CD14-positive monocyte (primary cell): ENCODE measurements around the gene KCNQ1. TPM values are rescaled to one million over a fixed set of nuclear protein-coding genes. Genes with fewer than 3 reads are reported as not detected.

ENCODE experiments used
- DNase-seq, 3 donors: peaks; one replicate each; pipeline ENCODE4 v3.0.0-alpha.2; 2011 to 2022
- H2AFZ ChIP-seq: 2 replicates; pipeline ENCODE4 v1.6.0; 2012; ENCODE audit warnings: mild to moderate bottlenecking, low read depth, low read length, inconsistent platforms; ENCODE audit not compliant: insufficient read depth, poor library complexity, severe bottlenecking
- H3K27ac ChIP-seq, 2 donors: 1 replicate in 1 of 2; 2 replicates in 1 of 2; pipeline ENCODE4 v1.5.1; 2012 to 2013; ENCODE audit warnings: low read length in 2 of 2, control low read depth in 1 of 2, inconsistent platforms in 1 of 2, low read depth in 1 of 2, mild to moderate bottlenecking in 1 of 2
- H3K27me3 ChIP-seq, 2 donors: one replicate each; pipeline versions ENCODE4 v1.6.0 to v1.6.1; 2011 to 2013; ENCODE audit warnings: low read length in 2 of 2; ENCODE audit not compliant: control insufficient read depth in 2 of 2, insufficient read depth in 2 of 2
- H3K36me3 ChIP-seq, 2 donors: replicated peaks in 1 of 2; 1 replicate in 1 of 2; 2 replicates in 1 of 2; pipeline versions ENCODE4 v1.5.1 to v1.6.1; 2012 to 2013; ENCODE audit warnings: low read length in 2 of 2, control low read depth in 1 of 2, inconsistent platforms in 1 of 2, mild to moderate bottlenecking in 1 of 2; ENCODE audit not compliant: insufficient read depth in 2 of 2, control insufficient read depth in 1 of 2
- H3K4me1 ChIP-seq, 2 donors: 1 replicate in 1 of 2; 2 replicates in 1 of 2; pipeline versions ENCODE4 v1.5.1 to v1.6.1; 2012 to 2013; ENCODE audit warnings: low read length in 2 of 2, control low read depth in 1 of 2, inconsistent platforms in 1 of 2, mild to moderate bottlenecking in 1 of 2, moderate library complexity in 1 of 2; ENCODE audit not compliant: insufficient read depth in 2 of 2, control insufficient read depth in 1 of 2
- H3K4me2 ChIP-seq: replicated peaks from 2 replicates; pipeline ENCODE3; 2012; ENCODE audit warnings: low read length, moderate library complexity, mild to moderate bottlenecking; ENCODE audit not compliant: poor library complexity, severe bottlenecking; ENCODE audit errors: extremely low read depth
- H3K4me3 ChIP-seq, 3 experiments: fragments of 200-600 bp in 1 of 3; sonication (generic) in 1 of 3; replicated peaks in 1 of 3; 1 replicate in 2 of 3; 2 replicates in 1 of 3; pipeline ENCODE4 v1.5.1; 2011 to 2013; ENCODE audit warnings: low read length in 3 of 3, mild to moderate bottlenecking in 3 of 3, control low read depth in 2 of 3, low read depth in 2 of 3, inconsistent platforms in 1 of 3, moderate library complexity in 1 of 3
- H3K79me2 ChIP-seq: 2 replicates; pipeline ENCODE4 v1.6.0; 2012; ENCODE audit warnings: mild to moderate bottlenecking, control low read depth, inconsistent platforms, low read length, moderate library complexity; ENCODE audit not compliant: insufficient read depth
- H3K9ac ChIP-seq: 2 replicates; pipeline ENCODE4 v1.6.0; 2017; ENCODE audit warnings: low read length, mild to moderate bottlenecking; ENCODE audit not compliant: insufficient read depth, poor library complexity, severe bottlenecking
- H3K9me3 ChIP-seq, 2 donors: replicated peaks in 1 of 2; 1 replicate in 1 of 2; 2 replicates in 1 of 2; pipeline versions ENCODE4 v1.5.1 to v1.6.1; 2012 to 2013; ENCODE audit warnings: low read length in 2 of 2, control low read depth in 1 of 2; ENCODE audit not compliant: control insufficient read depth in 1 of 2, insufficient read depth in 1 of 2
- H4K20me1 ChIP-seq: 2 replicates; pipeline ENCODE4 v1.6.0; 2012; ENCODE audit warnings: mild to moderate bottlenecking, low read length, control low read depth, moderate library complexity; ENCODE audit not compliant: insufficient read depth
- H3K27ac Mint-ChIP-seq, 7 donors: one replicate each; pipeline ENCODE4 v1.8.0; 2020; ENCODE audit warnings: mild to moderate bottlenecking in 7 of 7, mixed read lengths in 7 of 7, moderate library complexity in 6 of 7, inconsistent platforms in 2 of 7
- H3K27me3 Mint-ChIP-seq, 3 donors: one replicate each; pipeline ENCODE4 v1.8.0; 2021 to 2022; ENCODE audit warnings: low read depth in 3 of 3, mild to moderate bottlenecking in 3 of 3, mixed read lengths in 3 of 3, moderate library complexity in 3 of 3, inconsistent platforms in 1 of 3
- H3K36me3 Mint-ChIP-seq, 2 donors: one replicate each; pipeline ENCODE4 v1.8.0; 2020; ENCODE audit warnings: mixed read lengths in 2 of 2, inconsistent platforms in 1 of 2, mild to moderate bottlenecking in 1 of 2
- H3K4me1 Mint-ChIP-seq: one replicate; pipeline ENCODE4 v1.8.0; 2020; ENCODE audit warnings: mild to moderate bottlenecking, mixed read lengths
- H3K4me3 Mint-ChIP-seq, 2 donors: one replicate each; pipeline ENCODE4 v1.8.0; 2020; ENCODE audit warnings: mild to moderate bottlenecking in 2 of 2, mixed read lengths in 2 of 2, moderate library complexity in 1 of 2
- H3K9me3 Mint-ChIP-seq, 7 donors: one replicate each; pipeline ENCODE4 v1.8.0; 2020 to 2022; ENCODE audit warnings: mixed read lengths in 7 of 7, mild to moderate bottlenecking in 6 of 7, moderate library complexity in 6 of 7, inconsistent platforms in 2 of 7
- CTCF ChIP-seq: fragments of 200-600 bp; IDR thresholded peaks from one replicate; pipeline ENCODE4 v1.8.0; 2022; ENCODE audit warnings: antibody characterized with exemption, mild to moderate bottlenecking
- WGBS: methylation state at CpG from one replicate; pipeline ENCODE4 v1.1.5; 2013; ENCODE audit warnings: missing lambda C conversion rate; ENCODE audit not compliant: insufficient coverage; 5-methylcytosine and 5-hydroxymethylcytosine counted together
- intact Hi-C, 2 donors: fragments of 100-400 bp; cut with micrococcal nuclease; formaldehyde crosslinking; loops; one replicate each; pipeline versions ENCODE4 v1.15.0 to v1.15.1; 2023
- polyA plus RNA-seq, 3 donors: library from polyadenylated mRNA; depleted of rRNA in 1 of 3; unstranded in 2 of 3; stranded (reverse) in 1 of 3; fragments of 300-500 nt in 2 of 3; fragments of >200 nt in 1 of 3; fragmentation: Illumina TruSeq in 2 of 3; gene quantifications; 1 replicate in 2 of 3; 2 replicates in 1 of 3; pipeline ENCODE4 v1.2.3, GENCODE V29; 2012 to 2021

Gene KCNQ1
- polyA plus RNA-seq, 3 donors: 14.9 to 31.8 (median 21.6) TPM

DNA sequence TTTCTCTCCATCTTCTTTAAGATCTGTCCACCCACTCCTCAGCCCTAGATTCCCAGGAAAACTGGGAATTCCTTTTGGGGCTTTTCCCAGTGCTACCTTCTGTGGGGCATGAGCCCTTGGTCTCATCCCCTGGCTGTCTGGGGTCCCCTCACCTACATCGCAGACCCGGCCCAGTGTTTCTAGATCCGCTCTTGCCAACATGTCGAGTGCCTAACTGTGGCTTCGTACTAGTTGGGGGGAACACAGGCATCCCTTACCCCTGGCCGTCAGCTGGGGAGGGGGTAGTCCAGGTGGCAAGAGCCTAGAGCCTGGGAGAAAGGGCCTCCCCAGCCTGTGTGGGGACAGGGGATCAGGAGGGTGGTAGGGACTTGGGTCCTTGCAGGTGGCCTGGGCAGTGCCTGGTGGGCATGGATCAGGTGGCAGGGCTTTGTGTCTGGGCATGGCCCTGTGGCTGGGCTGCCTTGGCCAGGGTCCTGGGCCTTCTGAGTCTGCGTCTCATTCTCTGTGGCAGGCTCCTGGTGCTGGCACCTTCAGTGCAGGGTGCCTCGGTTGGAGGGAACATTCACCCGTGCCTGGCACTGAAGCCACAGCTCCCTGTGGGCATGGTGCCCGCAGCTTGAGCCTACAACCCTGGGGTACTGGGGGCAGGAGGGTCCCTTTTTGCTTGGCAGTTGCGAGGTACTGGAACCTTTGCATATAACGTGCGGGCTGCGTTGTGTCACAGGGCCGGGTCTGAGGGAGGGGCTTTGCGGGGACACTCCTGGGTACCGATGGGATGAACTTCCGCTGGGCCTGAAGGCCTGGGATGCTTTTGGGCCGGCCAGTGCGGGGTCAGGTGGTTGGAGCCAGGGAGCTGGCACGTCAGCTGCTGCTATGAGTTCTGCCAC lies 4.1 kb downstream of the KCNQ1 start:
- Histone ChIP-seq H3K79me2 (peaks cover 84% of the 10 kb centered on the region), H3K36me3 (peaks cover 14 to 35% of the 10 kb centered on the region in 2 donors), H4K20me1 (peaks cover 90% of the 10 kb centered on the region), H2AFZ (no peak overlapping the region), H3K9me3 (no peaks in the 10 kb centered on the region), H3K4me3 (no peak overlapping the region), H3K9ac (peak overlapping the region; percentile 47), H3K4me1 (peaks cover 38 to 42% of the 10 kb centered on the region in 2 donors), H3K27ac (peak overlapping the region in 1 of 2 donors; percentile 88), H3K27me3 (peaks cover 0 to 4% of the 10 kb centered on the region in 2 donors), H3K4me2 (no peak overlapping the region)
- peaks cover 28 to 46% of the 10 kb centered on the region in 2 donors for H3K36me3 Mint-ChIP-seq
- no peak for TF ChIP-seq CTCF
- H3K27me3 Mint-ChIP-seq: peaks cover 2 to 5% (median 3%) of the 10 kb centered on the region in 3 donors
- DNase-seq: no peak
- WGBS: 98% methylated on average over 21 of the region's 21 CpGs
- H3K27ac Mint-ChIP-seq: no peak overlapping the region
- peaks cover 35% of the 10 kb centered on the region for H3K4me1 Mint-ChIP-seq
- H3K4me3 Mint-ChIP-seq: no peak overlapping the region
- intact Hi-C loops: loop anchor here in 1 of 2 donors (5.0 kb wide), 1 partner anchor 33 kb away; no protein-coding TSS in a partner anchor
- peaks cover 0 to 6% (median 0%) of the 10 kb centered on the region in 7 donors for H3K9me3 Mint-ChIP-seq

DNA sequence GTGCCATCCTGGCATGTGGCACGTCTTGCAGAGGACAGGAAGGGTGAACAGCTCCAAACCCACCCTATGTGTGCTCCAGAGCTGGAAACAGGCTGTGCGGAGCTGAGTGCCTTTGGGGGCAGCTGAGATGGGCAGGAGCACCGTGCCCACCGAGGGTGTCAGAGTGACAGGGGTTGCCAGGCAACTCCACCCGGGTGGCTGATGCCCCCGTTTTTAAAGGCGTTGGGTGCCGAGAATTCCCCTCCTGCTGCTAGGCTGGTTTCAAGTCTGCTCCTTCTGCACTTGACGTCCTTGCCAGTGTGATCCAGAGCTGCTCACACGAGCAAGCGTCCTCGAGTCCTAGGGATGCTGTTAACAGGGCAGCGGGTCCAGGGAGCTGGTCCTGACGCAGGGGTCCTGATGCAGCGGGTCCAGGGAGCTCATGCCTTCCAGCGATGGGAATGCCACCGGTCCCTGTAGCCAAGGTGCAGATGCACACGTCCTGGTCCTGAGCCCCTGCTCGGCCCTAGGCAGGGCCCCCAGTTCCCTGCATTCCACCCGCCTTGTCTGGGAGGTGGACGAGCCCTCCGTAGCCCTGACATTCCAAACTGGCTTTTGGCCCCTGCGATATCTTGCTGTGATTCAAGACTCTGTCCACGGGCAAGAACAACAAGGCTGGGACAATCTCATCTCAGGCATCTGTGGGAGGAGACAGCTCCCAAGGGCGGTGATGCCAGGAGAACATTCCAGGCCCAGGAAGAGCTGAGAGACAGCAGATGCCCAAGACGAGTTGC lies 4.9 kb downstream of the KCNQ1 start:
- Histone ChIP-seq H3K9ac (no peak overlapping the region), H3K27me3 (no peaks in the 10 kb centered on the region), H4K20me1 (peaks cover 93% of the 10 kb centered on the region), H3K4me1 (peaks cover 34 to 37% of the 10 kb centered on the region in 2 donors), H3K9me3 (no peaks in the 10 kb centered on the region), H3K79me2 (peaks cover 85% of the 10 kb centered on the region), H2AFZ (no peak overlapping the region), H3K4me2 (no peak overlapping the region), H3K36me3 (peaks cover 14 to 35% of the 10 kb centered on the region in 2 donors), H3K4me3 (no peak overlapping the region), H3K27ac (no peak overlapping the region)
- WGBS: 95% methylated on average over 26 of the region's 26 CpGs
- peaks cover 0 to 6% (median 0%) of the 10 kb centered on the region in 7 donors for H3K9me3 Mint-ChIP-seq
- intact Hi-C loops: loop anchor here in 1 of 2 donors (5.0 kb wide), 1 partner anchor 33 kb away; no protein-coding TSS in a partner anchor
- peaks cover 0 to 3% (median 2%) of the 10 kb centered on the region in 3 donors for H3K27me3 Mint-ChIP-seq
- TF ChIP-seq CTCF: no peak
- peaks cover 31 to 46% of the 10 kb centered on the region in 2 donors for H3K36me3 Mint-ChIP-seq
- H3K4me1 Mint-ChIP-seq: peaks cover 35% of the 10 kb centered on the region
- no peak for DNase-seq
- no peak overlapping the region for H3K27ac Mint-ChIP-seq
- H3K4me3 Mint-ChIP-seq: no peak overlapping the region
